GM13976 (cell line): ENCODE results near the gene SGCD.

Experiments
- DNase-seq: peaks from one replicate; pipeline ENCODE4 v3.0.0; 2012; ENCODE audit warnings: low spot score
- in situ Hi-C: fragments of 300-500 bp; cut with MboI; formaldehyde crosslinking; loops from one replicate; pipeline ENCODE4 v1.12.0; 2022; ENCODE audit warnings: low sequenced_read_pairs, mixed read lengths, inconsistent platforms; ENCODE audit not compliant: unreplicated experiment
- TF ChIP-seq, protein P1 (sequence below): IDR thresholded peaks from 2 replicates; pipeline ENCODE4 v1.5.1; 2012; ENCODE audit warnings: borderline replicate concordance, mild to moderate bottlenecking; ENCODE audit not compliant: insufficient read depth; ENCODE audit errors: extremely low read depth, missing control alignments, control extremely low read depth

Gene SGCD

DNA sequence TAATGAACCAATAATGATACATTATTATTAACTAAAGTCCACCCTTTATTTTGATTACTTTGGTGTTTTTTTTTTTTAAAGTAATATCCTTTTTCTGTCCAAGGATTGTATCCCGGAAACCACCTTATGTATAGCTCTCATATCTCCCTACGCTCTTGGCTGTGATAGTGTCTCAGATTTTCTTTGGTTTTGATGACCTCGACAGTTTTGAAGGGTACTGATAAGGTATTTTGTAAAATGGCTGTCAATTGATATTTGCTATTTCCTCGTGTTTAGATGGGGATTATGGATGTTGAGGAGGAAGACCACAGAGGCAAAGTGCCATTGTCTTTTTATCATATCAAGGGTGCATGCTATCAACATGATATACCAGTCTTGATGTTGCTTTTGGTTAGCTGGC lies 259.0 kb downstream of the SGCD start:
- TF ChIP-seq, protein P1, sequence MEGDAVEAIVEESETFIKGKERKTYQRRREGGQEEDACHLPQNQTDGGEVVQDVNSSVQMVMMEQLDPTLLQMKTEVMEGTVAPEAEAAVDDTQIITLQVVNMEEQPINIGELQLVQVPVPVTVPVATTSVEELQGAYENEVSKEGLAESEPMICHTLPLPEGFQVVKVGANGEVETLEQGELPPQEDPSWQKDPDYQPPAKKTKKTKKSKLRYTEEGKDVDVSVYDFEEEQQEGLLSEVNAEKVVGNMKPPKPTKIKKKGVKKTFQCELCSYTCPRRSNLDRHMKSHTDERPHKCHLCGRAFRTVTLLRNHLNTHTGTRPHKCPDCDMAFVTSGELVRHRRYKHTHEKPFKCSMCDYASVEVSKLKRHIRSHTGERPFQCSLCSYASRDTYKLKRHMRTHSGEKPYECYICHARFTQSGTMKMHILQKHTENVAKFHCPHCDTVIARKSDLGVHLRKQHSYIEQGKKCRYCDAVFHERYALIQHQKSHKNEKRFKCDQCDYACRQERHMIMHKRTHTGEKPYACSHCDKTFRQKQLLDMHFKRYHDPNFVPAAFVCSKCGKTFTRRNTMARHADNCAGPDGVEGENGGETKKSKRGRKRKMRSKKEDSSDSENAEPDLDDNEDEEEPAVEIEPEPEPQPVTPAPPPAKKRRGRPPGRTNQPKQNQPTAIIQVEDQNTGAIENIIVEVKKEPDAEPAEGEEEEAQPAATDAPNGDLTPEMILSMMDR: no peak
- no peak for DNase-seq
- in situ Hi-C loops: no loop called here

DNA sequence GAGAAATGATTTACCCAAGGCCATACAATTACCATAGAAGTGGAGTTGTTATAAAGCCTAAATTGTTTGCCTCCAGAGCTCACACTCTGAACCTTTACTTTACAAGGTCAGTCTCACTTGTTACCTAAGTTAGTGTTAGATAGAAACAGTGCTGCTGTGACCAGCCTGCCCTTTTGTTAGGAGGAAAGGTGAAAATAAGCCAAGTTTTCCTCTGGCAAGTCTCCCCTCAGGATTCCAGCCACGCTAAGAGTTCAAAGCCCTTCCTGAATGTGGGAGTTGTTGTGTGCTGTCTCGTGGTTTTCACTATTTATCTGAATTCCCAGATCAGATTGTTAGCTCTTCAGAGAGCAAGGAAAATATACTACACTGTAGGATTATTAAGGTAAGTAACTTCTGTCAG lies 260.0 kb downstream of the SGCD start:
- in situ Hi-C loops: no loop called here
- no peak for DNase-seq
- TF ChIP-seq, protein P1: no peak

DNA sequence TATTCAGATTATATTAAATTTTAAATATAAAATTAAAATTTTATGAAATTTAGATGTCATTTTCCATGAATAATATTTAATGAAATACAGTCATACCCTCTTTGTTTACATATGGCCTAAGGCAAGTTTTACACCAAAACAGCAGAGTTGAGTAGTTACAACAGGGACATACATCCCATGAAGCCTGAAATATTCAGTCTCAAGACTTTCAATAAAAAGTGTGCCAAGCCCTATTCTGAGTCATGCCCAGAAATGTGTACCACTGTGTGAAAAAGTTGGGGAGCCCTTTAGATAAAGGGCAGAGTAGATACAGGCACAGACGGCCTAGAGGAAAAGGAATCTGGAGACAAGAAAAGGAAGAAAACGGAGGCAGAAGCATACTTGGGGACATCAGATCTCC lies 261.3 kb downstream of the SGCD start:
- in situ Hi-C loops: no loop called here
- TF ChIP-seq, protein P1: no peak
- no peak for DNase-seq

DNA sequence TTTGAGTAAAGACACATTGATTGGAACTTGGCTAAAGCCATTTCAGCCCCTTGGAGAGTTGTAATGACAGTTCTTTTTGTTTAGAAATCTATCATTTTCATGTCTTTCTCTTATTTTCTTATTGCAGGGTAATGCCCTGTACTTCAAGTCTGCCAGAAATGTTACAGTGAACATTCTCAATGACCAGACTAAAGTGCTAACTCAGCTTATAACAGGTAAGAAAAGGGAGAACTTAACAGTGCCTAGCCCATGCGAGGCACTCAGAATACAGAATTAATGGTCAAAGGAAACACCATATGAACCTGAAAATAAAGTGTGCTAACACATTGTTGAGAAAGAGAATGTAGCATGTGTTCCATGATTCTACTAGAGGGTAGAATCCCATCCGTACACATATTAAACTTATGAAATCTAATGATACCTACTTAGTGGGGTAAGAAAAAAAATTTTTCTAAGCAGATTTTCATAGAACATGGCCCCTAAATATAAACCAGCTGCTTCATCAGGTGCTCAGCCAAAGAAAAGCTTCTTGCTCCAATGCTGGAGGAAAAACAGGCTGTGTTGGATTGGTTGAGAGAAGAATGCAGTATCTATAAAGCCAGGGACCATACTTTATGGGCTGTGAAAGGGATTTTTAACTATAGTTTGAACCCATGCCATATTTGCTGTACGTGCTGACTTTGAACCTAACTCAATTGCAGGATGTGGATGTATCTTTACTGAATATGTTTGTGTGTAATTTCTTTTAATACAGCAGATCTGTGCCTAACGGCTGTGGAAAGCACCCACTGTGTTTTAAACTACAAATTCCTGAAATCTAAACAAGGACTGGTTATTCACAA lies 262.4 kb downstream of the SGCD start:
- in situ Hi-C loops: no loop called here
- DNase-seq: no peak
- TF ChIP-seq, protein P1: no peak

DNA sequence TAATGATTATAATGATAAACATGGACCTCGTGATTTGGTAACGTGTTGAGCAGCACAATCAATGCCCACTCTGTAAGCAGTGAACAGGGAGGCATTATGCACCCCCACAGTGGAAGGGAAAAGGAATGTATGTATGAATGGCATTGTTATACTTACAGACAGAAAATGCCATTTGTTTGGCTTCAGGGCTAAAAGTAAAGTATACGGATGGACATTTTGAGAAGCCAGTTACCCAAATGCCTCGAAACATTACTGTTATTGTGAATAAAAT lies 262.9 kb downstream of the SGCD start:
- in situ Hi-C loops: no loop called here
- TF ChIP-seq, protein P1: no peak
- DNase-seq: no peak

DNA sequence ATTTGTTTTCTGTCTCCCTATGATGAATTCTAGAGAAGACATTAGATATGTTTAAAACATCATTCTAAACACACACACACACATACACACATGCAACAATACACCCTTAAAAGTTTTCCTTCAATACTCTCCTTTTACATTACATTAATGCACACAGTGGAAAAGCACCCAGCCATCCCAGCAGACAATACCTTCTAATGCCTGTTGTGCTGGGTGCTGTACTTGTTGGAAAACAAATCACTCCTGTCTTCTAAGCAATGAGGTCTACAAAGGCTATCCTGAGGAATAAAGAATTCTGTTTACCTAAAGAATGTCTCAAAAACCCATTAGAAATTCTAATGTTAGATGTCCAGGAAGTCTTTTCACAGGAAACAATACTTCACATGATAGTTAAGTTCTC lies 264.0 kb downstream of the SGCD start:
- TF ChIP-seq, protein P1: no peak
- in situ Hi-C loops: no loop called here
- no peak for DNase-seq

DNA sequence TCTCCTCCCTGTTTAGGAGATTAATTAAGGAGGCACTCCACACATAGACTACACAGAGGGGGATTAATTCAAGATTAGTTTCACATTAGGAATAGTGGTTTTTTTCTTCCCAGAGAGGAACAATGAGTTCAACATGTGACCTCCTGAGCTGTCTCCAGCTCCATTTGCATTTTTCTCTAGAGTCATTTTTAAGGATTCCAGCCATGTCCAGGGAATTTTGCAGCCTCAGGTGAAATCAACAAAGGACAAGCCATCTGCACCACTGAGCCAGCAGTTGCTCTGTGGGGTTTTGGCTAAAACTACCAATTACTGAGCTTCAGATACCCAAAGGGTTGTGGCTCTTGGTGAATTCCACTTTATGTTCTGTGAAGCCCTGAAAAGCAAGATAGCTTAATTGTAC lies 264.7 kb downstream of the SGCD start:
- in situ Hi-C loops: no loop called here
- TF ChIP-seq, protein P1: no peak
- DNase-seq: no peak
